Activated CD8-positive, alpha-beta memory T cell treated with anti-CD3 and anti-CD28 coated beads for 1 hour (primary cell): ENCODE results near the gene HOXB4.
A peak's percentile ranks its signal among the peaks of the same experiment; 100 is the strongest.

Experiments used
- DNase-seq, 2 donors: peaks; one replicate each; pipeline ENCODE4 v3.0.0-alpha.2; 2020; ENCODE audit warnings: low read depth in 1 of 2; ENCODE audit errors: extremely low read depth in 1 of 2

The HOXB4 gene

GRCh38 chr17:48601539-48602425 is 23.6 kb upstream of the HOXB4 start:
- DNase-seq, result no peak

GRCh38 chr17:48601207-48601538 is 23.0 kb upstream of the HOXB4 start:
- DNase-seq, result no peak

GRCh38 chr17:48600244-48601098 is 22.3 kb upstream of the HOXB4 start:
- no peak for DNase-seq

GRCh38 chr17:48599354-48599753 is 21.2 kb upstream of the HOXB4 start:
- DNase-seq, result no peak

- DNase-seq, result no peak
These were observed 20.6 kb upstream of the HOXB4 start for GRCh38 chr17:48598736-48599135.

GRCh38 chr17:48597778-48598631 is 19.9 kb upstream of the HOXB4 start:
- no peak for DNase-seq

GRCh38 chr17:48597528-48597777 is 19.3 kb upstream of the HOXB4 start:
- DNase-seq, result no peak

GRCh38 chr17:48596735-48597527 is 18.8 kb upstream of the HOXB4 start:
- DNase-seq, result no peak

- no peak for DNase-seq
These were observed 18.0 kb upstream of the HOXB4 start for GRCh38 chr17:48596000-48596734.

GRCh38 chr17:48595278-48595999 is 17.3 kb upstream of the HOXB4 start:
- no peak for DNase-seq

GRCh38 chr17:48594538-48595277 is 16.6 kb upstream of the HOXB4 start:
- DNase-seq, result no peak

- DNase-seq, result peak in 1 of 2 donors; percentile 73
These were observed 15.8 kb upstream of the HOXB4 start for GRCh38 chr17:48593840-48594537.

GRCh38 chr17:48593126-48593829 is 15.1 kb upstream of the HOXB4 start, which contains the start of gene HOXB5:
TSS of gene HOXB5 (minus strand) at chr17:48593779. CDS start at chr17:48593682, 97 bp downstream.
- DNase-seq, result no peak

- no peak for DNase-seq
These were observed 14.4 kb upstream of the HOXB4 start for GRCh38 chr17:48592577-48592976.

- DNase-seq, result no peak
These were observed 13.9 kb upstream of the HOXB4 start for GRCh38 chr17:48592057-48592514.

GRCh38 chr17:48591255-48592056 is 13.3 kb upstream of the HOXB4 start:
- DNase-seq, result no peak
